ENCODE measurements around the gene SRD5A2.

Gene SRD5A2

GRCh38 chr2:31476511-31477180 is 104.1 kb downstream of the SRD5A2 start:
- TF ChIP-seq CTCF (IDR thresholded peaks at IDR 0.05) = no peak

GRCh38 chr2:31475692-31476091 is 105.0 kb downstream of the SRD5A2 start:
- TF ChIP-seq CTCF (IDR thresholded peaks at IDR 0.05) = no peak

GRCh38 chr2:31474296-31474695 is 106.4 kb downstream of the SRD5A2 start:
- TF ChIP-seq CTCF (IDR thresholded peaks at IDR 0.05) = no peak
